Lower leg skin (tissue), 3 donors: ENCODE results near the gene NFIB.

Source experiments
- POLR2A ChIP-seq, 2 donors: fragments of 450-650 bp; IDR thresholded peaks; one replicate each; pipeline ENCODE4 v1.6.1; 2016 to 2017; ENCODE audit warnings: antibody characterized with exemption in 2 of 2, mild to moderate bottlenecking in 1 of 2, moderate library complexity in 1 of 2
- TF ChIP-seq, protein P1 (sequence below), 3 donors: fragments of 450-650 bp; IDR thresholded peaks; one replicate each; pipeline ENCODE4 v1.5.1; 2016; ENCODE audit warnings: antibody characterized with exemption in 3 of 3, mild to moderate bottlenecking in 3 of 3, moderate library complexity in 2 of 3

GRCh38 chr9:14262827-14263226, 51.1 kb downstream of the NFIB start:
- TF ChIP-seq, protein P1, sequence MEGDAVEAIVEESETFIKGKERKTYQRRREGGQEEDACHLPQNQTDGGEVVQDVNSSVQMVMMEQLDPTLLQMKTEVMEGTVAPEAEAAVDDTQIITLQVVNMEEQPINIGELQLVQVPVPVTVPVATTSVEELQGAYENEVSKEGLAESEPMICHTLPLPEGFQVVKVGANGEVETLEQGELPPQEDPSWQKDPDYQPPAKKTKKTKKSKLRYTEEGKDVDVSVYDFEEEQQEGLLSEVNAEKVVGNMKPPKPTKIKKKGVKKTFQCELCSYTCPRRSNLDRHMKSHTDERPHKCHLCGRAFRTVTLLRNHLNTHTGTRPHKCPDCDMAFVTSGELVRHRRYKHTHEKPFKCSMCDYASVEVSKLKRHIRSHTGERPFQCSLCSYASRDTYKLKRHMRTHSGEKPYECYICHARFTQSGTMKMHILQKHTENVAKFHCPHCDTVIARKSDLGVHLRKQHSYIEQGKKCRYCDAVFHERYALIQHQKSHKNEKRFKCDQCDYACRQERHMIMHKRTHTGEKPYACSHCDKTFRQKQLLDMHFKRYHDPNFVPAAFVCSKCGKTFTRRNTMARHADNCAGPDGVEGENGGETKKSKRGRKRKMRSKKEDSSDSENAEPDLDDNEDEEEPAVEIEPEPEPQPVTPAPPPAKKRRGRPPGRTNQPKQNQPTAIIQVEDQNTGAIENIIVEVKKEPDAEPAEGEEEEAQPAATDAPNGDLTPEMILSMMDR (IDR thresholded peaks at IDR 0.05): no peak
- TF ChIP-seq POLR2A (IDR thresholded peaks at IDR 0.05): no peak
